Measurements from ENCODE around the gene CSNK1G2. TPM values are rescaled to one million over a fixed set of nuclear protein-coding genes. Genes with fewer than 3 reads are reported as not detected.

CSNK1G2 gene
- total RNA-seq, 1 experiment from 2014 or later, result 126 TPM

DNA sequence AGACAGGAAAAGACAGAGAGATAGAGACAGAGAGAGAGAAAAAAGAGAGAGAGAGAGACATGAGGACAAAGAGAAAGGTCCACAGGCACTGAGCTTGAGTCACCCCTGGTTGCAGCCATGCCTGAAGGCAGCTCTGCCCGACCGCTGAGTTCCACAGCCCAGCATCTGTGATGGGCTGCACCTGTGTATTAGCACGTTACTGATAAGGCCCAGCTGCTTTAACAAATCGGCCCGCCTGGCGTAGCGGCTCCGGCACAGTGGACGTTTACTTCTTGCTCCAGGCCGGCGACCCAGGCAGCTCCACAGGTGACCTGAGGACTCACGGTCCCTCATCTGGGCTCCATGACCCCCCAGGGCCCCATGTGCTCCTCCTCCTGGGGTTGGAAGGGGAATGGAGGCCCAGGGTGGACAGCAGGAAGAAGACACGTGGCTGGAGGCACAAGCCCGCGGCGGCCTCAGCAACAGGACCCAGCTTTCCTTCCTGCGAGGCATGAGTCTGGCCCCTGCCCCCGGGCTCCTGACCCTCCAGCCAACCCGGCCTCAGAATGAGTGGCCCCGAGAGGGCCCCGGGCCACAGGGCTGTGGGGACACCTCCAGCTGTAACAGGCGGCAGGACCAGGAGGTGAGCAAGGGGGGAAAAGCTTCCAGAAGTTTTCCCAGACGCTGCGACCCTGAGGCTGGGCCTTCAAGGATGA lies 3.9 kb upstream of the CSNK1G2 start:
- ATAC-seq (no peak), DNase-seq (ENCODE audit: low spot score) (no peak)
- peaks cover 12% of the 10 kb centered on the region for H3K27me3 Mint-ChIP-seq (ENCODE audit: low read depth)
- H3K9me3 Mint-ChIP-seq, result peaks cover 6% of the 10 kb centered on the region
- H3K4me3 Mint-ChIP-seq, result no peak overlapping the region
- ChIA-PET POLR2A (no interaction called here), CTCF (interaction anchor here (1.3 to 2.1 kb wide), 2 partner anchors 9 to 40 kb away, joined by 5 to 6 read pairs; no protein-coding TSS in a partner anchor)
- TF ChIP-seq, protein P1, sequence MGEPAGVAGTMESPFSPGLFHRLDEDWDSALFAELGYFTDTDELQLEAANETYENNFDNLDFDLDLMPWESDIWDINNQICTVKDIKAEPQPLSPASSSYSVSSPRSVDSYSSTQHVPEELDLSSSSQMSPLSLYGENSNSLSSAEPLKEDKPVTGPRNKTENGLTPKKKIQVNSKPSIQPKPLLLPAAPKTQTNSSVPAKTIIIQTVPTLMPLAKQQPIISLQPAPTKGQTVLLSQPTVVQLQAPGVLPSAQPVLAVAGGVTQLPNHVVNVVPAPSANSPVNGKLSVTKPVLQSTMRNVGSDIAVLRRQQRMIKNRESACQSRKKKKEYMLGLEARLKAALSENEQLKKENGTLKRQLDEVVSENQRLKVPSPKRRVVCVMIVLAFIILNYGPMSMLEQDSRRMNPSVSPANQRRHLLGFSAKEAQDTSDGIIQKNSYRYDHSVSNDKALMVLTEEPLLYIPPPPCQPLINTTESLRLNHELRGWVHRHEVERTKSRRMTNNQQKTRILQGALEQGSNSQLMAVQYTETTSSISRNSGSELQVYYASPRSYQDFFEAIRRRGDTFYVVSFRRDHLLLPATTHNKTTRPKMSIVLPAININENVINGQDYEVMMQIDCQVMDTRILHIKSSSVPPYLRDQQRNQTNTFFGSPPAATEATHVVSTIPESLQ (CRISPR knock-in tag; IDR thresholded peaks at IDR 0.05), result no peak
- TF ChIP-seq EMX1 (CRISPR knock-in tag; IDR thresholded peaks at IDR 0.05), result no peak
- TF ChIP-seq GABPB1 (CRISPR knock-in tag; IDR thresholded peaks at IDR 0.05), result no peak
- TF ChIP-seq, protein P2, sequence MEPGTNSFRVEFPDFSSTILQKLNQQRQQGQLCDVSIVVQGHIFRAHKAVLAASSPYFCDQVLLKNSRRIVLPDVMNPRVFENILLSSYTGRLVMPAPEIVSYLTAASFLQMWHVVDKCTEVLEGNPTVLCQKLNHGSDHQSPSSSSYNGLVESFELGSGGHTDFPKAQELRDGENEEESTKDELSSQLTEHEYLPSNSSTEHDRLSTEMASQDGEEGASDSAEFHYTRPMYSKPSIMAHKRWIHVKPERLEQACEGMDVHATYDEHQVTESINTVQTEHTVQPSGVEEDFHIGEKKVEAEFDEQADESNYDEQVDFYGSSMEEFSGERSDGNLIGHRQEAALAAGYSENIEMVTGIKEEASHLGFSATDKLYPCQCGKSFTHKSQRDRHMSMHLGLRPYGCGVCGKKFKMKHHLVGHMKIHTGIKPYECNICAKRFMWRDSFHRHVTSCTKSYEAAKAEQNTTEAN (CRISPR knock-in tag; IDR thresholded peaks at IDR 0.05), result no peak
- TF ChIP-seq ZNF219 (CRISPR knock-in tag; IDR thresholded peaks at IDR 0.05; ENCODE audit: borderline replicate concordance), result no peak
- no peak for TF ChIP-seq ZNF263 (CRISPR knock-in tag; IDR thresholded peaks at IDR 0.05; ENCODE audit: low read depth)
- no peak for TF ChIP-seq CREM (CRISPR knock-in tag; IDR thresholded peaks at IDR 0.05)
- TF ChIP-seq SMAD4 (CRISPR knock-in tag; IDR thresholded peaks at IDR 0.05), result no peak
- 0 out of 2 replicates have a peak overlapping the region, but pooled peaks have one; percentile 37 for H3K27ac Mint-ChIP-seq
- peaks cover 4% of the 10 kb centered on the region for H3K36me3 Mint-ChIP-seq
- peaks cover 9% of the 10 kb centered on the region for H3K4me1 Mint-ChIP-seq

DNA sequence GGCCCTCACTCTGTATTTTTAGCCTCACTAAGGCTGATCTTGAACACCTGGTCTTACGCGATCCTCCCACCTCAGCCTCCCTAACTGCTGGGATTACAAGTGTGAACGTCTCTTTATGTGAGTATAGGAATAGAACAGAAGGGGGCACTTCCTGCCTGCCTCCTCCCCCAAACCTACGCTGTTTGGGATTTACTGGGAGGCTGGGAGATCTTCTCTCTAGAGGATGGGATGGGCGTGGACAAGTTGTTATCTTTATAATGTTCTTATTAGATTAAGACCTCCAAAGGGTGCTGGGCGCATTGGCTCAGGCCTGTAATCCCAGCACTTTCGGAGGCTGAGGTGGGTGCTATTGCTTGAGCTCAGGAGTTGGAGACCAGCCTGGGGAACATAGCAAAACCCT lies 2.9 kb upstream of the CSNK1G2 start:
- Mint-ChIP-seq H3K36me3 (peaks cover 4% of the 10 kb centered on the region), H3K4me1 (peaks cover 13% of the 10 kb centered on the region), H3K27me3 (ENCODE audit: low read depth) (peaks cover 5% of the 10 kb centered on the region; the same call in 1 of the 2 replicates), H3K4me3 (no peak overlapping the region), H3K9me3 (peaks cover 6% of the 10 kb centered on the region), H3K27ac (no peak overlapping the region)
- POLR2A ChIA-PET, result no interaction called here
- DNase-seq (ENCODE audit: low spot score), result no peak
- no peak for ATAC-seq
- CTCF ChIA-PET, result interaction anchor here (1.3 kb wide), 1 partner anchor 41 kb away, joined by 5 read pairs; no protein-coding TSS in a partner anchor
- TF ChIP-seq, protein P3, sequence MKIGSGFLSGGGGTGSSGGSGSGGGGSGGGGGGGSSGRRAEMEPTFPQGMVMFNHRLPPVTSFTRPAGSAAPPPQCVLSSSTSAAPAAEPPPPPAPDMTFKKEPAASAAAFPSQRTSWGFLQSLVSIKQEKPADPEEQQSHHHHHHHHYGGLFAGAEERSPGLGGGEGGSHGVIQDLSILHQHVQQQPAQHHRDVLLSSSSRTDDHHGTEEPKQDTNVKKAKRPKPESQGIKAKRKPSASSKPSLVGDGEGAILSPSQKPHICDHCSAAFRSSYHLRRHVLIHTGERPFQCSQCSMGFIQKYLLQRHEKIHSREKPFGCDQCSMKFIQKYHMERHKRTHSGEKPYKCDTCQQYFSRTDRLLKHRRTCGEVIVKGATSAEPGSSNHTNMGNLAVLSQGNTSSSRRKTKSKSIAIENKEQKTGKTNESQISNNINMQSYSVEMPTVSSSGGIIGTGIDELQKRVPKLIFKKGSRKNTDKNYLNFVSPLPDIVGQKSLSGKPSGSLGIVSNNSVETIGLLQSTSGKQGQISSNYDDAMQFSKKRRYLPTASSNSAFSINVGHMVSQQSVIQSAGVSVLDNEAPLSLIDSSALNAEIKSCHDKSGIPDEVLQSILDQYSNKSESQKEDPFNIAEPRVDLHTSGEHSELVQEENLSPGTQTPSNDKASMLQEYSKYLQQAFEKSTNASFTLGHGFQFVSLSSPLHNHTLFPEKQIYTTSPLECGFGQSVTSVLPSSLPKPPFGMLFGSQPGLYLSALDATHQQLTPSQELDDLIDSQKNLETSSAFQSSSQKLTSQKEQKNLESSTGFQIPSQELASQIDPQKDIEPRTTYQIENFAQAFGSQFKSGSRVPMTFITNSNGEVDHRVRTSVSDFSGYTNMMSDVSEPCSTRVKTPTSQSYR (CRISPR knock-in tag; IDR thresholded peaks at IDR 0.05), result no peak
- TF ChIP-seq TCF7 (CRISPR knock-in tag; IDR thresholded peaks at IDR 0.05; ENCODE audit: low read depth) (no peak), TEAD4 (CRISPR knock-in tag; IDR thresholded peaks at IDR 0.05) (no peak), MXD4 (CRISPR knock-in tag; IDR thresholded peaks at IDR 0.05; ENCODE audit: borderline replicate concordance) (no peak), SMAD4 (CRISPR knock-in tag; IDR thresholded peaks at IDR 0.05) (no peak), CREB1 (CRISPR knock-in tag; IDR thresholded peaks at IDR 0.05) (no peak), ZNF138 (CRISPR knock-in tag; conservative IDR thresholded peaks at IDR 0.05) (no peak), ZNF671 (CRISPR knock-in tag; IDR thresholded peaks at IDR 0.05) (no peak), ZNF317 (CRISPR knock-in tag; IDR thresholded peaks at IDR 0.05; ENCODE audit: borderline replicate concordance, low read depth) (no peak)
- TF ChIP-seq, protein P4, sequence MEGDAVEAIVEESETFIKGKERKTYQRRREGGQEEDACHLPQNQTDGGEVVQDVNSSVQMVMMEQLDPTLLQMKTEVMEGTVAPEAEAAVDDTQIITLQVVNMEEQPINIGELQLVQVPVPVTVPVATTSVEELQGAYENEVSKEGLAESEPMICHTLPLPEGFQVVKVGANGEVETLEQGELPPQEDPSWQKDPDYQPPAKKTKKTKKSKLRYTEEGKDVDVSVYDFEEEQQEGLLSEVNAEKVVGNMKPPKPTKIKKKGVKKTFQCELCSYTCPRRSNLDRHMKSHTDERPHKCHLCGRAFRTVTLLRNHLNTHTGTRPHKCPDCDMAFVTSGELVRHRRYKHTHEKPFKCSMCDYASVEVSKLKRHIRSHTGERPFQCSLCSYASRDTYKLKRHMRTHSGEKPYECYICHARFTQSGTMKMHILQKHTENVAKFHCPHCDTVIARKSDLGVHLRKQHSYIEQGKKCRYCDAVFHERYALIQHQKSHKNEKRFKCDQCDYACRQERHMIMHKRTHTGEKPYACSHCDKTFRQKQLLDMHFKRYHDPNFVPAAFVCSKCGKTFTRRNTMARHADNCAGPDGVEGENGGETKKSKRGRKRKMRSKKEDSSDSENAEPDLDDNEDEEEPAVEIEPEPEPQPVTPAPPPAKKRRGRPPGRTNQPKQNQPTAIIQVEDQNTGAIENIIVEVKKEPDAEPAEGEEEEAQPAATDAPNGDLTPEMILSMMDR (IDR thresholded peaks at IDR 0.05), result no peak
- TF ChIP-seq, protein P5, sequence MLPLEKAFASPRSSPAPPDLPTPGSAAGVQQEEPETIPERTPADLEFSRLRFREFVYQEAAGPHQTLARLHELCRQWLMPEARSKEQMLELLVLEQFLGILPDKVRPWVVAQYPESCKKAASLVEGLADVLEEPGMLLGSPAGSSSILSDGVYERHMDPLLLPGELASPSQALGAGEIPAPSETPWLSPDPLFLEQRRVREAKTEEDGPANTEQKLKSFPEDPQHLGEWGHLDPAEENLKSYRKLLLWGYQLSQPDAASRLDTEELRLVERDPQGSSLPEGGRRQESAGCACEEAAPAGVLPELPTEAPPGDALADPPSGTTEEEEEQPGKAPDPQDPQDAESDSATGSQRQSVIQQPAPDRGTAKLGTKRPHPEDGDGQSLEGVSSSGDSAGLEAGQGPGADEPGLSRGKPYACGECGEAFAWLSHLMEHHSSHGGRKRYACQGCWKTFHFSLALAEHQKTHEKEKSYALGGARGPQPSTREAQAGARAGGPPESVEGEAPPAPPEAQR (CRISPR knock-in tag; IDR thresholded peaks at IDR 0.05), result no peak
- TF ChIP-seq, protein P6, sequence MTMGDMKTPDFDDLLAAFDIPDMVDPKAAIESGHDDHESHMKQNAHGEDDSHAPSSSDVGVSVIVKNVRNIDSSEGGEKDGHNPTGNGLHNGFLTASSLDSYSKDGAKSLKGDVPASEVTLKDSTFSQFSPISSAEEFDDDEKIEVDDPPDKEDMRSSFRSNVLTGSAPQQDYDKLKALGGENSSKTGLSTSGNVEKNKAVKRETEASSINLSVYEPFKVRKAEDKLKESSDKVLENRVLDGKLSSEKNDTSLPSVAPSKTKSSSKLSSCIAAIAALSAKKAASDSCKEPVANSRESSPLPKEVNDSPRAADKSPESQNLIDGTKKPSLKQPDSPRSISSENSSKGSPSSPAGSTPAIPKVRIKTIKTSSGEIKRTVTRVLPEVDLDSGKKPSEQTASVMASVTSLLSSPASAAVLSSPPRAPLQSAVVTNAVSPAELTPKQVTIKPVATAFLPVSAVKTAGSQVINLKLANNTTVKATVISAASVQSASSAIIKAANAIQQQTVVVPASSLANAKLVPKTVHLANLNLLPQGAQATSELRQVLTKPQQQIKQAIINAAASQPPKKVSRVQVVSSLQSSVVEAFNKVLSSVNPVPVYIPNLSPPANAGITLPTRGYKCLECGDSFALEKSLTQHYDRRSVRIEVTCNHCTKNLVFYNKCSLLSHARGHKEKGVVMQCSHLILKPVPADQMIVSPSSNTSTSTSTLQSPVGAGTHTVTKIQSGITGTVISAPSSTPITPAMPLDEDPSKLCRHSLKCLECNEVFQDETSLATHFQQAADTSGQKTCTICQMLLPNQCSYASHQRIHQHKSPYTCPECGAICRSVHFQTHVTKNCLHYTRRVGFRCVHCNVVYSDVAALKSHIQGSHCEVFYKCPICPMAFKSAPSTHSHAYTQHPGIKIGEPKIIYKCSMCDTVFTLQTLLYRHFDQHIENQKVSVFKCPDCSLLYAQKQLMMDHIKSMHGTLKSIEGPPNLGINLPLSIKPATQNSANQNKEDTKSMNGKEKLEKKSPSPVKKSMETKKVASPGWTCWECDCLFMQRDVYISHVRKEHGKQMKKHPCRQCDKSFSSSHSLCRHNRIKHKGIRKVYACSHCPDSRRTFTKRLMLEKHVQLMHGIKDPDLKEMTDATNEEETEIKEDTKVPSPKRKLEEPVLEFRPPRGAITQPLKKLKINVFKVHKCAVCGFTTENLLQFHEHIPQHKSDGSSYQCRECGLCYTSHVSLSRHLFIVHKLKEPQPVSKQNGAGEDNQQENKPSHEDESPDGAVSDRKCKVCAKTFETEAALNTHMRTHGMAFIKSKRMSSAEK (CRISPR knock-in tag; IDR thresholded peaks at IDR 0.05; ENCODE audit: borderline replicate concordance), result no peak

Data from WTC11 (cell line).